GM19397 (cell line): ENCODE measurements around the gene GJC2.
"Not testable (repeated sequence)": the region's sequence is repeated elsewhere in the genome, so short reads cannot be mapped to it uniquely, and the experiment has no call there.

Experiments used
- ATAC-seq: cut with Tn5 transposase; IDR thresholded peaks from one replicate; pipeline ENCODE4 v1.9.1; 2021; ENCODE audit warnings: mild to moderate bottlenecking, moderate library complexity; ENCODE audit not compliant: unreplicated experiment

GJC2 gene

DNA sequence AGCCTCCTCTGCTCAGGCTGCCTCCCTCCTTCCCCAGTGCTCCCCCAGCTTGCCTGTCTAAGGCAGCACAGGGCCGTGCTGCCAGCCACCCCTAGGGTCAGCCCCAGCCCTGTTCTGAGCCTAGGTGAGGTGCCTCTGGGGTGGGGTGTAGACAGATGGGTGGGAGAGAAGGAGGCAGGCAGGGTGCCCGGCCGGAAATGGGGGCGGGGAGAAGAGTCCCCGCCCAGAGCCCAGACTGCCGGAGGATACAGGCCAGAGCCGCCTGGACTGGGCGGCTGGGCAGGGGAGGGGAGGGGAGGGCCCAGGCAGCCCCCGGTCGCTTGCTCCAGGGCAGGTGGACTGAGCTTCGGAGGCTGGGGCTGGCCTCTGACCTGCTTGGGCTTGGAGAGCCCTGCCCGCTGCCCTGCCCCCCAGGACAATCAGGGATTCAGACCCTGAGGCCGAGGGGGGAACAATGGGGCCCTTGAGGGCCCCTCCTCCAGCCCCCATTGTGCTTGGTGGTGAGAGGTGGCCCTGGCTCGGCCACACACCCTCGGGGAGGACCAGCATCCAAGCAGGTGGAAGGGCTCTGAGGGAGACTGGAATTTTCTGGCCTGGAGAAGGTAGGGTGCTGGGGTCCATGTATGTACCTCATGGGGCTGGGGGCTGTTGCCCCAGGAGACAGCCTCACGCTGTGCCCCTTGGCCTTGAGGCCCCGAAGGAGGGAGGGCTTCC is at the start of gene GJC2:
GJC2 (plus strand) TSS at position 525 of the 714 bp plus-strand sequence. CDS start 7,829 bp downstream, outside the sequence.
- ATAC-seq: no peak

DNA sequence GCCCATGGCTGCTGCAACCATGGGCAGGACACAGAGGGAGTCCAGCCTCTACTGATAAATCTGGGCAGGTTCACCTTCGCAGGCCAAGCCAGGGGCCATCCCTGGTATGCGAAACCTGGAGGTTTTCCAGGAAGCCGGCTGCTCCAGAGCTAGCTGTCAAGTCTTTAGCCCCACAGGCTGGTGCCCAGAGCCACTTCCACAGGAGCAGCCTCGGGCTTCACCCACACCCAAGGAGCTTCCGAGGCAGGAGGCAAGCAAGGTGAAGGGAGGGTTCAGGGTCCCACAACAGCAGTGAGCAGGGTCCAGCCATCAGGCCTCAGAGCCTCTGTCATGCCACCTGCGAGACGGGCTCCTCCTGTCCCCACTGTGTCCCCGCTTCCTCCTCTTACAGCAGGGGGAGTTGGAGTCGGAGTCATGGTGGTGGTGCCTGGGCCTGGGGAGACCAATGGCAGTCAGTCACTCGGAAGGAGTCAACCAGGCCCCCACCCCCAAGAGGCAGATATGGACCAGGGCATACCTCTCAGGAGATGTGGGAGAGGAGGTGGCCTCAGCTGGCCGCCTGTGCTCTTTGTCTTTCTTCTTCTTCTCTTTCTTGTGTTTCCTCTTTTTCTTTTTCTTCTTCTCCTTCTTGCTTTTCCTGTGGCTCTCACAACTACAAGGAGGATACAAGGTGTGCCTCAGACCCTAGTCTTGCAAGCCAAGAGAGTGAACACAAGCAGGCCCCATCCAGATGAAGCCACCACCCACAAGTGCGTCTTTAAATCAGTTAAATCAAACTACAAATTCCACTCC is 48.7 kb upstream of the GJC2 start:
- no peak for ATAC-seq

- no peak for ATAC-seq
These were observed 48.1 kb upstream of the GJC2 start for GRCh38 chr1:228101614-228101993.

- peak; percentile 23 for ATAC-seq
These were observed 47.5 kb upstream of the GJC2 start for GRCh38 chr1:228101994-228102790.

- ATAC-seq: peak; percentile 74
These were observed 46.7 kb upstream of the GJC2 start, which contains the start of gene C1orf35 for GRCh38 chr1:228102791-228103620. C1orf35 (minus strand) TSS chr1:228103325; CDS start chr1:228103227, 98 bp downstream.

DNA sequence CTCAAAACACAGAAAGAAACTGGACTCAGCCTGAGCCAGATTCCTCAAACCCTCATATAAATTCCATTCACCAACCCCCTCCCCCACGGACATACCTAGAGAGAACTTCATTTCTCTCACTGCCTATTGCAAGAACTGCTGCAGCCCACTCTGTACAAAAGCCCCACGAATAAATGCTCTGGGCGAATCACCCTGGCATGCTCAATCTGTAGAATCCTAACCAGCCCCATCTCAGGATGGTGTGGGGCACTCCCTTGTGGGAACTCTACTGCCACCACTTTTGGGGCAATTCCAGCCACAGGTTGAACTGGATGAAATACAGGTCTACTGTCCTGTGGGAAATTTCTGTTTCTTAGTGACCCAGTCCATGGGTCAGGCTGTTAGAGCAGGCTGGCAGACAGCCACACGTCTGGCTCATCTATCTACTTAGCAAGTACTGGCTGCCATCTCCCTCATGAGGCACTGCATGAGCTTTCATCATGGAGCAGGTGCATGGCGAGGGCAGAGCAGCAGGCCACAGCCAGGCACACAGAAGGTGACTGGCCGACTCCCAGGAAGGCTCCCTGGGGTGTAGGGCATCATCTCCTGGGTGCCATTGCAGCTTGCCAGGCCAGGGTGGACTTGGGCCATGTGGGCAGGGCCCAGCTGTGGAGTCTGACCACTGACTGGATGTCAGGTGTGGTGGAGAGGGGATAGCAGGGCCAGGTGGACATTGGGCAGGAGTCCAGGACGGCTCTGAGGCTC is 45.0 kb upstream of the GJC2 start:
- no peak for ATAC-seq

DNA sequence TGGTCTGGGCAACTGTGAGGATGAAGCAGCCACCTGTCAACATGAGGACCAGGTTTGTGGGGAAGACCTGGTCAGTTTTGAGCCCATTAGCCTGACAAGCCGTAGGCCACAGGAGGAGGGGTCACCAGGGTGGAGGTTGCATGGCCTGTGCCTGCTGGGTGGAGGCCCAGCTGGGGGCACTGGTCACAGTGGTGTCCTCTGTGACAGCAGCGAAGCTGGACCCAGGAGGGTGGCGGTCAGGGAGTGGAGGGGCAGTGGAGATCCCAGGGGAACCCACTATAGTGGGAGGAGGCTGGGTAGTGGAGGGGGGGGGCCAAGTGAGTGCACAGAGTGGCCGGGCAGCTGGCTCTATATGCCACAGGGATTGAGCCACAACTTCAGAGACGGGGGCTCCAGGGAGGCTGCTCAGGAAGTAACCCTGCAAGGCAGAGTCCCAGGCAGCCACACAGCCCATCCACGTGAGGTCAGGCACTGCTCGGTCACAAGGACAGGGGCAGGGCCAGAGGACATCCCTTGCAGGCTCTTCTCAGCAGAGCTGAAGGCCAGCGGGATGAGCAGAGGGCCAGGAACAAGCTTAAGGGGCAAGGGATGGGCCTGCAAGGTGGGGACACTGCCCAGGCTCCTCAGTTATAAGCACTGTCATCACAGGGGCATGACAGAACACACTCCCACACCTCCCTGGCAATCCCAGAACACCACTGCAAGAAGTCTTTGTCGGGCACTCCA is 44.3 kb upstream of the GJC2 start:
- no peak for ATAC-seq

DNA sequence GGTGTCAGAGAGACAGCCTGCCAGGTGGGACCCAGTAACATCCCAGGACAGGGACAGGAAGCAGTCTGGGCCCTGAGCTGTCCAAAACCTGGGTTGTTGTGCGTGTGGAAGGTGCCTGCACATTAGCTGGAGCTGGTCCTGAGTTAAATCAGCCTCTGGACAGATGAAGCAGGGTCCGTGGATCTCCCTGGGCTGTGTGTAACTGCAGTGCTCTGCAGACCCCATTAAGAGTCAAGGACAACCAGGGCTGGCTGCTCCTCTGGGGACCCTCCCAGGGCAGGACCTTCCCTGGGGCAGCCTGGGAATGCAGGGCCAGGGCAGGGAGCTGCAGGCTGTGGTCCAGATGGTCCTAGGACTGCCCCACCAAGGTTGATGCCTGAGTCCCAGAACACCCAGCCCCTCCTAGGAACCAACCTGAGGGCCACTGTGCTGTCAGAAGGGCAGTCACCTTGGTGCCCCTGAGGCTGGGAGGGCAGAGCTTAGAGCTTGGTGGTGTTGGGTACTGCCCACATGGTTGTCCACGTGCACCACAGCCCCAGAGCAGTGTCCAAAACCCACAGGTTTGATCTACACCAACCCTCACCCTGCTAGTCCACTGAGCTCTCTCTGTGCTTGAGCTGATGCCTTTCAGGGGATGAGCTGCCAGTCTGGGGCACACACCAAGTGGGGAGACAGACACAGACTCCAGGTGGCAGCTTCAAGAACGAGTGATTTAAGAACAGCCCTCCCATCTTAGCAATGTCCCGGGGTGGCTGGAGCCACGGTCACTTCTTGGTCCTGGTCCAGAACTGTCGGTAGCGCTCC is 43.5 kb upstream of the GJC2 start:
- no peak for ATAC-seq

DNA sequence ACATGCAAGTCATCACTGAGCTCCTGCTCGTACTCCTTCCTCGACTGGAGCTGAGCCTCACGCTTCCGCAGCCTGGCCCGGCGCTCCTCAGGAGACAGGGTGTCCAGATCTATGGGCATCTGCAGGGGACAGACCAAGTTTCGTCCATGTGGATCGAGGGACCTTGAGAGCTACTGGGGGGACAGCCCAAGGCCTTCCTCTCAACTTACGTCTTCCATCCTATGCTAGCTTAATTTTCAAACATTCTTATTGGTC is 43.0 kb upstream of the GJC2 start:
- no peak for ATAC-seq

GRCh38 chr1:228107636-228108035 is 42.1 kb upstream of the GJC2 start:
- no peak for ATAC-seq

DNA sequence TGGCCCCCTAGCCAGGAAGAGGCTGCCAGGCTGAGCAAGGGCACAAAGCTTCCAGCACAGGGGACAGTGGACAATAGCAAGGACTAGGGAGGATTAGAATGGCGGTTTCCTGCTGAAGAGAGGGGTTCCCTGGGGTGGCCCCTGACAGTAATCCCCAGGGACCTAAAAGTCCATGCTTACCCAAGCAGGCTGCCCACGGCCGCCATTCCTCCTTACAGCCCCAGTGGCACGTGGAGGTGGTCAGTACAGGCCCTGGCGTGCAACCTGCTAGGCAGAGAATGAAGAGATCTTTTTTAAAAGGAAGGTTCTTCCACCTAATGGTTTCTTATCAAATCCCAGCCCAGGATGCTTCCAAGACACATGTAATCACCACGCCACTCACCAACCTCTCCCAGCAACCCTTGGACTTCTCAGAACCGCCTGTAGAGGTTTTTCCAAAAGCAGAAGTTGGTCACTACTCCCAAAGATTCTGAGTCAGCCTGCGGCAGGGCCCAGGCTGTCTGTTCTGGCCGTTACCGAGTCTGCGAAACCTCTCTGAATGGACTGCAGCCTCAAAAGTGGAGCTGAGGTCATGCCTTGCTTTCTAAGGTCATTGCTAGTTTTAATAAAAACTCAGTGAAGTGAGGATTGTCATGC is 41.6 kb upstream of the GJC2 start:
- no peak for ATAC-seq

DNA sequence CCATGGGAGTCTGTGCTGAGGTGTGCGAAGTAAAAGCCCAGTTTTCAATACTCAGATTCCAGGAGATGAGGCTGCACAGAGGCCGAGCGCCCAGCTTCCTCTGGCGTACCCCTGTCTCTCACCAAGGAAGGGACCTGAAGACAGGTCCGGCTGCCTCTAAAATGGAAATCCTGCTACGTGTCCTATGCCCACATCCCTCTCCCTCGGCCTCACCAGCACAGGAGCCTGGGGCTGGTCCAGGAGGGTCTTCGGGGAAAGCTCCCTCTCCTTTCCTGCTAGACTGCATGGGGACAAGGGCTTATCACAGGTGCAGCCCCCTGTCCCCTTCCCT is 41.0 kb upstream of the GJC2 start:
- no peak for ATAC-seq

DNA sequence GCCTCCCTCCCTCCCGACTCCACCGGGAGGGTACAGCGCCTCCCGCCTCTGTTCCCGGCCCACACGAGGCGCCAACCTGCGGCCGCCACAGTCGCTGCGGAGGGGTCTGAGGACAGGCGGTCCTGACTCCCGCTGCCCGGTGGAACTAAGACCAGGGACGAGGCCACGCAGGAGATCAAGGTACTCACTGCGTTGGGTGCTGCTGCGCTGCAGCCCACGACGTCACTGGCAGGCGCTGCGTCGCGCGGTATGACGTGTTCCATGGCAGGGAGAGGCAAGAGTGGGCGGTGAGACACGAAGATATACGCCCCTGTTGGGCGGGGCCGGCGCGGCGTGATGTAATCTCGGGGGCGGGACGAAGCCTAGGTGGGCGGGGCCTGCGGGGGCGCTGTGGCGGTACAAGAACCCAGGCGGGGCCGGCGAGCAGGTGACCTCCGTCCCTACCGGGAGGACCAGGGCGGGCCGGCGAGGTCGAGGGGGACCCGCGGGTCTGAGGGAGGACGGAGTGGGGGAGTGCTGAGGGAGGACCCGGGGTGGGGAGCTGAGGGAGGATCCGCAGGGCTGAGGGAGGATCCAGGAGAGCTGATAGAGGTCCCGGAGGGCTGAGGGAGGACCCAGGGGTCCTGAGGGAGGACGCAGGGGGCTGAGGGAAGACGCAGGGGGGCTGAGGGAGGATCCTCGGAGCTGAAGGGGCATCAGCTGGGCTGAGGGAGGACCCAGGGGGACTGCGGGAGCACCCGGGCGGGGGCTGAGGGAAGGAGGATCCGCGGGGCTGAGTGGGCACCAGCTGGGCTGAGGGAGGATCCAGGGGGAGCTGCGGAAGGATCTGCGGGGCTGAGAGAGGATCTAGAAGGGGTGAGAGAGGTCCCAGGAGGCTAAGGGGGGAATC is 40.4 kb upstream of the GJC2 start, which contains the start of gene MRPL55:
MRPL55 (minus strand) TSS at position 227 of the 889 bp plus-strand sequence. CDS start 1,039 bp downstream, outside the sequence.
- ATAC-seq: peak; percentile 89

DNA sequence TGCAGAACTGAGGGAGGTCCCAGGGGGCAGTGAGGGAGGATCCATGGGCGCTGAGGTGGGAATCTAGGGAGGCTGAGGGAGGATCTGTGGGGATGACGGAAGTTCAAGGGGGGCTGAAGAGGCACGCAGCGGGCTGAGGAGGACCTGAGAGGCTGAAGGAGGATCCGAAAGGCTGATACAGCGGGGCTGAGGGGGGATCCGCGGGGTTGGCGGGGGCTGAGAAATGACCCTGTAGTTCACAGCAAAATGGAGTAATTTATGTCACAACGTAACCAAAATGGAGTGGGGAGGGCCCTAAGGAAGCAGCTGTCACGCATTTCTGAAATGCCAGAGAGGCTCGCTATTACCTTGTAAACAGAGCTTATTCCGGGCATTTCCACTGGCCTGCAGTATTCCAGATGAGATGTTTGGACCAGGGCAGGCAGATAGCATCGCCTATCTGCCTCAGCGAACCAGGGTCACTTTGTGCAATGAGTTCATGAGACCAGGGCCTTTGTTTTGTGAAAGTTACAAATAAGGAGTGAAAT is 39.7 kb upstream of the GJC2 start:
- ATAC-seq: no peak

- no peak for ATAC-seq
These were observed 39.2 kb upstream of the GJC2 start for GRCh38 chr1:228110556-228110955.

GRCh38 chr1:228111315-228111714 is 38.4 kb upstream of the GJC2 start:
- not testable (repeated sequence) for ATAC-seq

DNA sequence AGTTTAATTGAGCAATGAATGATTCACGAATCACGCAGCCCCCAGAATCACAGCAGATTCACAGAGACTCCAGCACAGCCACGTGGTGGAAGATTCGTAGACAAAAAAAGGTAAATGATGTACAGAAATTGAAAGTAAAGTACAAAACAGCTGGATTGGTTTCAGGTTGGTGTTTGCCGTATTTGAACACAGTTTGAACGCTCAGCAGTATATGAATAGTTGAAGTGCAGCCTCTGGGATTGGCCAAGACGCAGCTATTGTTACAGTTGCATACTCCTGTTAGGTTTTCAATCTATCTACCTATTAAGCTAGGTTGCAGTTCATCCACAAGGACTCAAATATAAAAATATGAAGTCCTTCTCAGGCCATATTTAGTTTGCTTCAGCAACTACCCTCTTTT is 37.6 kb upstream of the GJC2 start:
- no peak for ATAC-seq
